ENCODE measurements around the gene ATXN10. TPM values are rescaled to one million over a fixed set of nuclear protein-coding genes. Genes with fewer than 3 reads are reported as not detected.

ATXN10 gene
- total RNA-seq, 2 experiments from 2014 or later: 114 to 121 TPM

- H3K9me3 Mint-ChIP-seq: no peaks in the 10 kb centered on the region
- ChIA-PET CTCF (interaction anchor here (4.5 kb wide), 1 partner anchor 221 kb away, joined by 22 read pairs; no protein-coding TSS in a partner anchor), POLR2A (no interaction called here)
- ATAC-seq: no peak
- intact Hi-C loops (cut with micrococcal nuclease): no loop called here
- no peak overlapping the region for H3K27ac Mint-ChIP-seq
- H3K4me3 Mint-ChIP-seq: no peak overlapping the region
- peaks cover 29% of the 10 kb centered on the region for H3K27me3 Mint-ChIP-seq
- no peaks in the 10 kb centered on the region for H3K36me3 Mint-ChIP-seq (ENCODE audit: low read depth)
- TF ChIP-seq, protein P1, sequence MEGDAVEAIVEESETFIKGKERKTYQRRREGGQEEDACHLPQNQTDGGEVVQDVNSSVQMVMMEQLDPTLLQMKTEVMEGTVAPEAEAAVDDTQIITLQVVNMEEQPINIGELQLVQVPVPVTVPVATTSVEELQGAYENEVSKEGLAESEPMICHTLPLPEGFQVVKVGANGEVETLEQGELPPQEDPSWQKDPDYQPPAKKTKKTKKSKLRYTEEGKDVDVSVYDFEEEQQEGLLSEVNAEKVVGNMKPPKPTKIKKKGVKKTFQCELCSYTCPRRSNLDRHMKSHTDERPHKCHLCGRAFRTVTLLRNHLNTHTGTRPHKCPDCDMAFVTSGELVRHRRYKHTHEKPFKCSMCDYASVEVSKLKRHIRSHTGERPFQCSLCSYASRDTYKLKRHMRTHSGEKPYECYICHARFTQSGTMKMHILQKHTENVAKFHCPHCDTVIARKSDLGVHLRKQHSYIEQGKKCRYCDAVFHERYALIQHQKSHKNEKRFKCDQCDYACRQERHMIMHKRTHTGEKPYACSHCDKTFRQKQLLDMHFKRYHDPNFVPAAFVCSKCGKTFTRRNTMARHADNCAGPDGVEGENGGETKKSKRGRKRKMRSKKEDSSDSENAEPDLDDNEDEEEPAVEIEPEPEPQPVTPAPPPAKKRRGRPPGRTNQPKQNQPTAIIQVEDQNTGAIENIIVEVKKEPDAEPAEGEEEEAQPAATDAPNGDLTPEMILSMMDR (IDR thresholded peaks at IDR 0.05): no peak
- no peak for DNase-seq
- H3K4me1 Mint-ChIP-seq (ENCODE audit: low read depth): peaks cover 16% of the 10 kb centered on the region
Observed at GRCh38 chr22:45642986-45643385, 28.6 kb upstream of the ATXN10 start.

DNA sequence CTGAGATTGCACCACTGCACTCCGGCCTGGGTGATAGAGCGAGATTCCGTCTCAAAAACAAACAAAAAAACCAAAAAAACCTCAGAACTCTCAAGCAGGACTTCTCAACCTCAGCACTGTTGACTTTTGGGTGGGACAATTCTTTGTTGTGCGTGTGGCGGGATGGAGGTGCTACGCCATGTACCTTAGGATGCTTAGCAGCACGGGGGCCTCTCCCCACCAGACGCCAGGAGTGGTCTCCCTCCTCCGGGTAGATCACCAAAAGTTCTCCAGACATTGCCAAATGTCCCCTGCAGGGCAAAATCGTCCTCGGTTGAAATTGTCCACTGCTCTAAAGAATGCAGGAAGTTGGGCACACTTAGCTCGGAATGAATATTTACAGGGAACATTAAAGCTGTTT, 26.9 kb upstream of the ATXN10 start:
- Mint-ChIP-seq H3K36me3 (ENCODE audit: low read depth) (no peaks in the 10 kb centered on the region), H3K27ac (no peak overlapping the region), H3K9me3 (no peaks in the 10 kb centered on the region), H3K4me3 (no peak overlapping the region), H3K27me3 (peaks cover 21% of the 10 kb centered on the region), H3K4me1 (ENCODE audit: low read depth) (peaks cover 16% of the 10 kb centered on the region)
- no peak for ATAC-seq
- TF ChIP-seq, protein P1 (IDR thresholded peaks at IDR 0.05): no peak
- intact Hi-C loops (cut with micrococcal nuclease): no loop called here
- no peak for DNase-seq
- POLR2A ChIA-PET: no interaction called here
- CTCF ChIA-PET: interaction anchor here (0.6 to 4.5 kb wide), 16 partner anchors 10 to 362 kb away, joined by 3 to 22 read pairs (median 4); no protein-coding TSS in a partner anchor

DNA sequence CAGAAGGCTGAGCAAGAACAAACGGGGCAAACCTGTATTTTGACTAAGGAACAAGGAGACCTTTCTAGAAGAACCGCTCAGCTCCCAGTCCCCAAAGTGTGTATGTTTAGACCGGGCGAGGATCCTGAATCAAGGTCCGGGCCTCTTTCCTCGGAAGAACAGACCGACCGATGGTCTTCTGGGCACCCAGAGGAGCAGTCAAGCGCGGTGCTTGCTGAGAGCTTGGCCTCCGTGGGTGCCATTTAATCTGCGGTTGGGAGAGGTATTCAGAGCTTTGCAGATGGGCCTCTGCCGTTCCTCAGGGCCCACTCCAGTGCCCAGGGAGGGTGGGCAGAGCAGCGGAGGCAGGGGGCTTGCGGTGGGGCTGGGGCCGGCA, 26.5 kb upstream of the ATXN10 start:
- TF ChIP-seq, protein P1 (IDR thresholded peaks at IDR 0.05): no peak
- Mint-ChIP-seq H3K27me3 (peaks cover 20% of the 10 kb centered on the region), H3K4me3 (no peak overlapping the region), H3K27ac (no peak overlapping the region), H3K4me1 (ENCODE audit: low read depth) (peaks cover 16% of the 10 kb centered on the region), H3K9me3 (no peaks in the 10 kb centered on the region), H3K36me3 (ENCODE audit: low read depth) (no peaks in the 10 kb centered on the region)
- ChIA-PET CTCF (interaction anchor here (0.6 to 4.5 kb wide), 16 partner anchors 10 to 361 kb away, joined by 3 to 22 read pairs (median 4); no protein-coding TSS in a partner anchor), POLR2A (interaction anchor here (0.6 kb wide), 1 partner anchor 29 kb away, joined by 3 read pairs; no protein-coding TSS in a partner anchor)
- intact Hi-C loops (cut with micrococcal nuclease): no loop called here
- DNase-seq (no peak), ATAC-seq (no peak)

DNA sequence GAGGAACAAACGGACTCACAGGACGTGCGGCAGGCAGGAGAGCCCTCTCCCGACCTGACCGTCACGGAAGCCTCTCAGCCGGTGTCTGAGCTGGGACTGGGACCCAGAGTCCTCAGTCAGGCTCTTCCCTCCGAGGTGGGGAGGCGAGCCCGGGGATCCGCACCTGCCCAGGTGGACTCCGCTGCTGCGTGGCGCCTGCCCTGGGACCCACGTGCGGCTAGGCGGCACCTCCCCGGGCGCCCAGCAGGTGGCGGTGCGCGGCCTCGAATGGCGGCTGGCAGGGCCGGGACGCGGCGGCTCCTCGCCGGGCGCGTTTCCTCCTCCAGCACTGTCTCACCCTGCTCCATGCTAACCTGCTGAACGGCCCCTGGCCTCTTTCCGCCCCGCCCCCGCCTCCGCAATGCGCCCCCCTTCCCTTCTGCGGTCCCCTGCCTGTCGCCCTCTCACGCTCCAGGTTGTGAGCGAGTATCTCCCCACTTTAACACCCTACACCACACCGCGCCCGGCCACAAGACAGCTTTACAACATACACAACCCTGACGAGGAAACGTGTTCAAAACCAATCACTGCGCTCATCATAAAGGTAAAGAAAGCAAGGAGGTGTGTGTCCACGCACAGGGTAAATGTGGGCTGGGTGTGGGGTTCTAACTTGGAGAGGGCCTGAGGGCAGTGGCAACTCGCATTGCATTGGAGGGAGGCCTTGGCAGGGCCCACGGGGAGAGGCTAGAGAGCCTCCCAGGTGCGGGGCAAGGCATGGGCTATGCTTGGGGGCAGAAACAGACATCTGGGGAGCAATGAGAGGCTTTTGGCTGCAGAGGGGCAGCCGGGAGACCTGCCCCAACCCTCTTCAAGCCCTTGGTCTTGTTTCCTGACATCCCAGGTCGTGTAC, 25.9 kb upstream of the ATXN10 start:
- Mint-ChIP-seq H3K9me3 (no peaks in the 10 kb centered on the region), H3K27ac (no peak overlapping the region), H3K4me3 (peak overlapping the region; percentile 9), H3K27me3 (peaks cover 18% of the 10 kb centered on the region), H3K4me1 (ENCODE audit: low read depth) (peaks cover 16% of the 10 kb centered on the region), H3K36me3 (ENCODE audit: low read depth) (no peaks in the 10 kb centered on the region)
- TF ChIP-seq, protein P1 (IDR thresholded peaks at IDR 0.05): peak; percentile 97
- ChIA-PET CTCF (interaction anchor here (0.8 to 4.5 kb wide), 16 partner anchors 10 to 361 kb away, joined by 3 to 22 read pairs (median 4); no protein-coding TSS in a partner anchor), POLR2A (interaction anchor here (0.6 kb wide), 1 partner anchor 30 kb away, joined by 3 read pairs; no protein-coding TSS in a partner anchor)
- intact Hi-C loops (cut with micrococcal nuclease): no loop called here
- ATAC-seq: peak; percentile 97
- peak; percentile 84 for DNase-seq

All from activated CD8-positive, alpha-beta T cell treated with anti-CD3 and anti-CD28 coated beads for 36 hours (primary cell).